LNCaP clone FGC (cell line): ENCODE measurements around the gene HS1BP3.

Experiments used
- DNase-seq: peaks from one replicate; pipeline ENCODE4 v3.0.0-alpha.2; 2011; ENCODE audit warnings: low read depth
- H3K4me3 ChIP-seq: 2 replicates; pipeline ENCODE4 v1.5.1; 2011; ENCODE audit warnings: mild to moderate bottlenecking, low read depth, low read length, control low read depth
- CTCF ChIP-seq: IDR thresholded peaks from 2 replicates; pipeline ENCODE4 v1.5.1; 2012; ENCODE audit warnings: mild to moderate bottlenecking; ENCODE audit not compliant: control insufficient read depth, insufficient read depth; ENCODE audit errors: extremely low read depth

HS1BP3 gene

DNA sequence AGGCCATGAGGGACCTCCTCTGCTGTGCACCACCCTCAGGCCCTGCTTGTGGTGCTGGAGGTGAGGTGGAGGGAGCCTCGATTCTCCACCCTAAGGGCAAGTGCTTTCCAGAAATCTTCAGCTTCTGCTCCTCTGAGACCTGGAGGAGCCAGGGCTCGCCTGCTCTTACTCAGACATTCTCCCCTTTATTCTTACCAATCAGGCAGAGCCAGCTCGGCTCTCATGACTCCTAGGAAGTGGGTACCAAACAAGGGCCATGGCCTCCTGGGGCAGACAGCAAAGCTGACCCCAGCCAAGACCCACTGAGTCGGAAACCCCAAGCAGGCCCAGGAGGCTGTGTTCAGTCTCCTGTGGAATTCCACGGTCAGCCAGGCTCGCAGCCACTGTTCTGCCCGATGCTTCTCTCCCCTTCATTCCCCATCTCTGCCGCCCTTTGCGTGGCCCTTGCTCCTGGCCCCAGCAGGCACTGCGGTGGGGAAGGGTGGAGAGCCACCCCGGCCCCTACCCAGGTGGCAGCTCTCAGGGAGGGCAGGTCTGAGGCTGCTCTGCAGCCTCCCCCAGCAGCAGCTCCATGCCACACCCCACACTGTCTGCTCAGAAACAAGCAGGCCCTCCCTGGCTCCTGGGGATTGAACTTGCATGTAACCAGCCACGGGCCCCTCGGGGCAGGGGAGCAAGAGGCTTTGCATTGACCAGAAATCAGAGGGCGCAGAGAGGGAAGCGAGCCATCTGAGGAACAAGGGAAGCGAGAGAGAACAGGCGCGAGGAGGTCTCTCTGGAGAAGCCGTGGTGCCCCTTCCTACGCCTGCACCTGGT, 24.0 kb downstream of the HS1BP3 start:
- DNase-seq: no peak
- TF ChIP-seq CTCF: no peak
- no peak overlapping the region for H3K4me3 ChIP-seq

GRCh38 chr2:20626392-20626697, 24.6 kb downstream of the HS1BP3 start:
- DNase-seq: no peak
- no peak for TF ChIP-seq CTCF
- H3K4me3 ChIP-seq: no peak overlapping the region

DNA sequence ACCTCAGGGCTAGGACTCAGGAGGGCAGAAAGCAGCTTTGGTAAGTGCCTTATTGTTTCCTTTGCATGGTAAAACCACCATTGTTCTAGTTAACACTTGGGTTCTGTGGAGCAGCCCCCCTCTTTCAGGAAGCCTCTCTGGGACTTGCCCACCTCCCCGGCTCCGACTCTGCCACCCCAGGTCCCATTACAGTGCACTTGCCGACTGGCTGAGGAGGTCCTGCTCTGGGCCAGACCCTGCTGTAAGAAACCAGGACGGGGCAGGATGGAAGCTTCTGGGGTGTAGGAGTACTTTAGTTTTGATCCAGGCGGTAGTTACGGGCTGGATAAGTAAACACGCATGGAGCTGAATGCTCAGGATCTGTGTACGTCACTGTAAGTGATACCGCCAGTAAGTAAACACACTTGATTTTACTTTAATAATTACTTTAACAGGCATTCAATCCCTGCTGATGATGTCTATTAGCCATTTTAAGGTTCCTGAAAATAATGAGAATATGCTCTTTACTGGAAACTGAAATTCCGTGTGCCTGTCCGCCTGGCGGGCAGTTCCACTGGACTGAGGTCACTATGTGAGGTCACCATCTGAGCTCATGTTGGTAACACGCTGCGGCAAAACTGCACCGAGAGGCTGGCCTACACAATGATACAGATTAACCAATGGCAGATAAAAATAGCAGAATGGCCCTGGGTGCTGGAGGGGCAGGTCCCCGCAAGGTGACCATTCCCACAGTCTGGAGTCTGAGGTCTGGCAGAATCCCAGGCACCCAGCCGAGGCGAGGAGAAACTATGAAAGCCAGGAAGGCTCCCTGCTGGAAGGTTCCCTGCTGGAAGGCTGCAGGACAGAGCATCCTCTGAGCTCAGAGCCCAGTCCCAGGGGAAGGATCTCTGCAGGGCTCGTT, 25.2 kb downstream of the HS1BP3 start:
- TF ChIP-seq CTCF: no peak
- H3K4me3 ChIP-seq: no peak overlapping the region
- peak; percentile 62 for DNase-seq

DNA sequence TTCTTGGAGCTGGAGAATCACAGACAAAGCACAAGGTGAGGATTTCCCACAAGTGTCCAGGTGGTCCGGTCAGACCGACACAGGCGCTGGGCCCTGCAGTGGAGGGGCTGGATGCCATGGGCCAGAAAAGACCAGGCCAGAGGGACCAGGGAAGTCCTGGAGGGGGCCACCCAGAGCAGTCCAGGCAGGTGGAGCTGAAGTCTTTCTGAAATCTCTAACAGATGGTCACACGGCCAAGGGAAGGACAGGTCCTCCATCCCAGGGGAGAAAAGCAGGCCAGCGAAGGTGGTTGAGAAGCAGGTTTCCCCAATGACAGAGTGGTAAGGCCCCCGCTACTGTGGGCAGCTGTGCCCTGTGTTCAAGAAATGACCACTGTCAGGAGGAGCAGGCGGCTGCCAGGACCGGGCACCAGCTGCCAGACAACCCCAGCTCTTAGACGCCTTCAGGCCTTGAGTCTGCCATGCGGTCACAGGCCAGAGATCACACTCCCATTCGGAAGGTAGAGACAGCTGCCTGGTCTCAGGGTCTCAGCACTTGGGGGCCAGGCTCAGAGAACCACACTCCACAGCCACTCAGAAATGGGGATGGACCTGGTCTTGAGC, 25.9 kb downstream of the HS1BP3 start:
- no peak for DNase-seq
- TF ChIP-seq CTCF: no peak
- H3K4me3 ChIP-seq: no peak overlapping the region

GRCh38 chr2:20624156-20624883, 26.6 kb downstream of the HS1BP3 start:
- H3K4me3 ChIP-seq: no peak overlapping the region
- DNase-seq: no peak
- no peak for TF ChIP-seq CTCF

DNA sequence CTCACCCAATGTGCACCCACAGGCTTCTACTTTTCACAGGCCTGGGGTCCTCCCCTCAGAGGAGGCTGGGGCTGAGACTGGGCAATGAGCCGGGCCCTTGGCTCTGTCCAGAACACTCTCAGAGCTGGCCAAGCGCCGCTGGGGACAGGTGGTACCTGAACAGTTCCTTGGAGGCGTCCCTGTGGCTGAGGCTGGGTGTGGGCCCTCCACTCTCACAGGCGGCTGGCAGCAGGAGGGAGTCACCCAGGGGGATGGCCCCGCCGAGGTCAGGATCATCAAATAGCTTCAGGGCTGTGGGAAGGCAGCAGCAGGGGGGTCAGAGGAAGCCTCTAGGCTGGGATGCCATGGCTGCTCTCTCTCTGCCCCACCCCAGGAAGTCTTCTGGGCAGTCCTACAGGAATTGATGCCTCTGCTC, 27.1 kb downstream of the HS1BP3 start:
- no peak overlapping the region for H3K4me3 ChIP-seq
- TF ChIP-seq CTCF: no peak

More for the DNA sequence above, 27.1 kb downstream of the HS1BP3 start:
- no peak for DNase-seq
